HL-60/S4 treated with phorbol 12-myristate 13-acetate at 8.2 ng/mL for 4 days and 3 days (cell line): ENCODE results near the gene ACSM3.
"Not testable (repeated sequence)": the region's sequence is repeated elsewhere in the genome, so short reads cannot be mapped to it uniquely, and the experiment has no call there.

Experiments
- in situ Hi-C: fragments of 300-500 bp; cut with MboI; formaldehyde crosslinking; loops from 2 replicates; pipeline ENCODE4 v1.15.0; 2022; ENCODE audit warnings: low sequenced_read_pairs

The ACSM3 gene, protein sequence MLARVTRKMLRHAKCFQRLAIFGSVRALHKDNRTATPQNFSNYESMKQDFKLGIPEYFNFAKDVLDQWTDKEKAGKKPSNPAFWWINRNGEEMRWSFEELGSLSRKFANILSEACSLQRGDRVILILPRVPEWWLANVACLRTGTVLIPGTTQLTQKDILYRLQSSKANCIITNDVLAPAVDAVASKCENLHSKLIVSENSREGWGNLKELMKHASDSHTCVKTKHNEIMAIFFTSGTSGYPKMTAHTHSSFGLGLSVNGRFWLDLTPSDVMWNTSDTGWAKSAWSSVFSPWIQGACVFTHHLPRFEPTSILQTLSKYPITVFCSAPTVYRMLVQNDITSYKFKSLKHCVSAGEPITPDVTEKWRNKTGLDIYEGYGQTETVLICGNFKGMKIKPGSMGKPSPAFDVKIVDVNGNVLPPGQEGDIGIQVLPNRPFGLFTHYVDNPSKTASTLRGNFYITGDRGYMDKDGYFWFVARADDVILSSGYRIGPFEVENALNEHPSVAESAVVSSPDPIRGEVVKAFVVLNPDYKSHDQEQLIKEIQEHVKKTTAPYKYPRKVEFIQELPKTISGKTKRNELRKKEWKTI

DNA sequence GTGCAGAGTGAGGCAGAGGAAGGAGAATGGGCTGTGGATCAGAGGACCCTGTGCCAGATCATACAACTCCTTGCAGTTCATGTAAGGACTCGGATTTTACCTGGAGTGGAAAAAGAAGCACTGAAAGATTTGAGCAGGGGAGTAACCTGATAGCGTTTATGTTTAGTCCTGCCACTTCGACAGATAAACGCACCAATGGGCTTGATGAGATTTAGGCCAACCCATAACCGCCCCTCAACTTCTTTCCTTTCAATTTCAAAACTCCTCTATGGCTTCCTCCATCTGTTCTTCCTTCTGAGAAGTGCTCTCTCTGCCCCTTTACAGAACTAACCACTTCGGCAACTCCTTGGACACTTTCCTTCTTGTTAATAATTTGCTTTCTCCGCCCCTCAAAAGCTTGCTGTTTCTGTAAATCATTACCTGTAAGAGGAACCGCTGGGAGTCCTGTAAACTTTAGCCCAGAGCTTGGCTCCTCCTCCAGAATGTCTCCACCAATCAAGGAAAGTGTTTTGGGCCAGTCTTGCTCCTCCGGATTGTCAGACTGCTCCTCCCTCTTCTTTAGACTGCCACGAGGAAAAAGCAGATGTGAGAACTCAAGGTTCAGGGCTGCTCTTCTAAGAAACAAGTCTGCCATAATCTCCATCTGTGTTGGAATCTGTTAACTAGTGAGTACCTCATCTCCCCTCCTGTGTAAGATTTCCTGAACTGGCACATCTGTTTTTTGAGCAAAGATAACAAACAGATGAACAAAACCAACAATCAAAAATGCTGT is at the start of gene ACSM3:
Gene ACSM3 (plus strand): TSS at position 554 of the 772 bp plus-strand sequence. CDS start 6,021 bp downstream, outside the sequence.
- in situ Hi-C loops: no loop called here

DNA sequence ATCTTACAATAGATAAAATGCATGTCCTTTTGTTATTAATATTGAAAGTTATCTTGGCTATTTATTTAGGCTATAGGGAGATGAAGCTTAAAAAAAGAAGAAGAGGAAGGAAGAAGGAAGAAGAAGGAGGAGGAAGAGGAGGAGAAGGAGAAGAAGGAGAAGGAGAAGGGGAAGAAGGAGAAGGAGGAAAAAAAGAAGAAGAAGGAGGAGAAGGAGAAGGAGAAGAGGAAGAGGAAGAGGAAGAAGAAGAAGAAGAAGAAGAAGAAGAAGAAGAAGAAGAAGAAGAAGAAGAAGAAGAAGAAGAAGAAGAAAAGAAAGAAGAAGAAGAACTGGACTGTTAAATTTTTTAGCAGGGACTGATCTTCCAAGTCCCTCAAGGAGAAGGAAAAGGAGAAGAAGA is 46.1 kb upstream of the ACSM3 start:
- in situ Hi-C loops: not testable (repeated sequence)

DNA sequence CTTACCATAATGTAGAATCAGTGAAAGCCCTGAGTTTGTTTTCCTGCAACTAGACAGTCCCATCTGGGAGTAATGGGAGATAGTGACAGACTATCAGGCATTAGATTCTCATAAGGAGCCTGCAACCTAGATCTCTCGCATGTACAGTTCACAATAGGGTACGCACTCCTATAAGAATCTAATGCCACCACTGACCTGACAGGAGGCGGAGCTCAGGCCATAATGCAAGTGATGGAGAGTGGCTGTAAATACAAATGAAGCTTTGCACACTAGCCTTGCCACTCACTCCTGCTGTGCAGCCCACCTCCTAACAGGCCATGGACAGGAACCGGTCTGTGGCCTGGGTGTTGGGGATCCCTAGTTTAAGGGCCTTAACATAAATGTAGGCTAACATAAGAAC is 43.6 kb upstream of the ACSM3 start:
- in situ Hi-C loops: no loop called here

DNA sequence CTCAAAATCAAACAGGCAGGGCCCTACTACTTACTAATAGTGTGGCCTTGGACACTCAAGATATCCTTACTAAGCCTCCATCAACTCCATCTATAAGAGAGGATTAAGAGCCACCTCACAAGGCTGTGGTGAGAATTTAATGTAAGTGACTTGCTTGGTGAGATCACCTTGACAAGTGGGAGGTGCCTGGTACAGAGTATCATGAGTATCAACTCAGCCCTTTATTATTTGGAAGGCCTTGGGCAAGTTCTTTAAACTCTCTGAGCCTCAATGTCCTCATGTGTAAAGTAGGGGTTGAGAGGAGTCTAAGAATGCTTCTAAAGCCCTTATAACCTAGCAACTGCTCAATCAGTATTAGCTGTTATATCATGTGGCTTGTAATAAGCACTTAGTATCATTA is 37.2 kb upstream of the ACSM3 start:
- in situ Hi-C loops: no loop called here

DNA sequence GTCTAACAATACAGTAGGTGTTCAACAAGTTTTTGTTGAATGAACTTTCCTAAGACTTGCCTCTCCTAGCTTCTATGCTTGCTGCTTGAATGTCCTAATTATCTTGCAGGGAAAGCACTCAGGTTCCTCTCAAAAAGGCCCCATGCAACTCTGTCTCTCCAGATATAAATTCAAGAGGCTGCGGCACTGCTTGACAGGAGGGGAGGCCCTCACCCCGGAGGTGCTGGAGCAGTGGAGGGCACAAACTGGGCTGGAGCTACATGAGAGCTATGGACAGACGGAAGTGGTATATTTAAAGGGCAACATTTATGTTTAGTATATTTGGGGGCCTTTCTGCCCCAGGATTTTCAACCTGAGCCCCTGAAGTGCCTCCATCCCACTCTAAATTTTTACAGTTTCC is 36.6 kb upstream of the ACSM3 start:
- in situ Hi-C loops: no loop called here

DNA sequence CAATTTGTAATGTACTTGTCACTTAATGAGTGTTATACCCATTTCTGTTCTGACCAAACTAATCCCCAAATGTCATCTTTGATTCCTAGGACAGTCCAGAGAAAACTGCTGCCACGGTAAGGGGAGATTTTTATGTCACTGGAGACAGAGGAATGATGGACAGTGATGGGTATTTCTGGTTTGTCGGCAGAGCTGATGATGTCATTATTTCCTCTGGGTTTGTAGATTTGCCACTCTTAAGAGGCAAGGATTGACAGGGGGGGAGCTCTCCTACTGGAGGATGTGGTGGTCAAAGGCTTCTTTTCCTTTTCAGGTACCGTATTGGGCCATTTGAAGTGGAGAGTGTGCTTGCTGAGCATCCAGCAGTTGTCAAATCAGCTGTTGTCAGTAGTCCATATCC is 34.7 kb upstream of the ACSM3 start:
- in situ Hi-C loops: no loop called here

DNA sequence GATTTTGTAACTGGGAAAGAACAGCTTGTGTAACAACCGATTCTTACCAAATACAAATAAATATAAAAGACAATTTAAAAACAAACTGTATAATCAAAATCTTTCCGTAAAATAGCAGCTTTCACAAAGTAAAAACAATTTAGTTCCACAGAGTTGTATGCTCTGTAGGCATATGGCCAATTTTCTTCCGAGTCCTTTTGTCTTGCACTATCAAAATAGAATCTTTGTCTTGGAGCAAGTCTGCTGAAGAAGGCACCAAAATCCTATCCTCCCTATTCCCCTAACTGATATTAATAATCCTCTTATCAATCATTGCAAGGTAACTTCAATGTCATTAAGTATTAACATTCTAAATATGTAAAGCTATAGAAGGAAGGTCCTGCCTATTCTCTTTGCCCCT is 29.8 kb upstream of the ACSM3 start:
- in situ Hi-C loops: no loop called here

DNA sequence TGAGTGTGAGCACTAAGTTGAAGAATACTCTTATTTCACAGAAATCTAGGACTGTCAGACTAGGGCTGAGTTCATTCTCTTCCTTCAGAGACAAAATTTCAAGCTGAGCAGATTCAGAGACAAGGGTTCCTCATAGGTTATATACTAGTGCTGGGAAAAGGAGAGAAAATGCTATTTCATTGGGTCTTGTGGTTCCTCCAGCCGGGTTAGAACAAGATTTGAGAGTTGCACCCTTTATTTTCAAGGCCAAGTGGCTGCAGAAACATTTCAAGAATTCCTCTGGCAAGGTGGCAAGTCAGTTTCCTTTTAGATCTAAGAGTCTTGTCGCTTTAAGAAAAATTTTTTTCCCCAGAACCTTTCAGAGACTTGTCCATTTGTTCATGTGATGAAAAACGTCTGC is 29.0 kb upstream of the ACSM3 start:
- in situ Hi-C loops: no loop called here

DNA sequence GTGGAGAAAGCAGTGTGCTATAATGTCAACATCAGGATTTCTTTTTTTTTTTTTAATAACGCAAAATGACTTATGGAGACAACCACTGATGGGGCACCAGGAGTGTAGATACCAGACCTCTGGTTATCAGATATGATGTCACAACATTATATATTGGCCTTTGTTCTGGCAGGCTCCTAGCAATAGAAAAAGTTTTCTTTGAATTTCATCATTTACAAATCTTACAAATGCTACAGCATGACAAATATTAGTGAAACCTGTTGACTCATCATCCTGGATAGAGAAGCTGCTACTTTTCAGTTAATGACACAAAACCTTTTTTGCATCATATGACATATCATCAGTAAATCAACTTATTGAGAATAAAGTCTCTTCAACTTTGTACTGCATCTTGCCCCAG is 28.3 kb upstream of the ACSM3 start:
- in situ Hi-C loops: no loop called here

DNA sequence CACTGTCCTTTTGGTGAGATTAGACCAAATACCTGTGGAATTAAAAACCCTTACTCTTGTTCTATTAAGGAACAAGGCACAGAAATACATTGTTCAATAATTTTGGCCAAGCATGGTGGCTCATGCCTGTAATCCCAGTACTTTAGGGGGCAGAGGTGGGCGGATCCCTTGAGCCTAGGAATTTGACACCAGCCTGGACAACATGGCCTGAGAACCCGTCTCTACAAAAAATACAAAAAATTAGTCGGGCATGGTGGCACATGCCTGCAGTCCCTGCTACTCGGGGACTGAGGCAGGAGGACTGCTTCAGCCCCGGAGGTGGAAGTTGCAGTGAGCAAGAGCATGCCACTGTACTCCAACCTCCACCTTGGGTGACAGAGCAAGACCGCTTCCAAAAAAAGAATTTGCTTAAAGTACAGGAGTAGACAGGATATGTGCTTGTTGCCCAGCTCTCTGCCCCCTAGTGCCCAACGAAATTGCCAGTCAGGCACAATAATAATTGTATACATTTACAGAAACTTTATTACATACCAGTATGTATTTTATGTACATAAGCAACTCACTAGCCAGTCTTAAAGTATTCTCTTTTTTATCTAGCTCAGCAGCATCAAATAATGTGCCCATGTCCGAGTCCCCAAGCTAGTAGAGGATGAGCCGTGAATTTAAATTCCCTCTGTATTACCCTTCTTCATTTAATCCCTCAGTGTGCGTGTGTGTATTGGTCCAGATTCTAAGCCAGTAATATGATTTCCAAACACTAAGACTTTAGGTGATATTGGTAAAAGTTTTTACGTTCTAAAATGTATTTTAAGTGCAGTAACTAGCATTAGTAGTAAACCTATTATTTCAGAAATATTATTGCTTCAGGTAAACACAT is 23.6 kb upstream of the ACSM3 start:
- in situ Hi-C loops: no loop called here

DNA sequence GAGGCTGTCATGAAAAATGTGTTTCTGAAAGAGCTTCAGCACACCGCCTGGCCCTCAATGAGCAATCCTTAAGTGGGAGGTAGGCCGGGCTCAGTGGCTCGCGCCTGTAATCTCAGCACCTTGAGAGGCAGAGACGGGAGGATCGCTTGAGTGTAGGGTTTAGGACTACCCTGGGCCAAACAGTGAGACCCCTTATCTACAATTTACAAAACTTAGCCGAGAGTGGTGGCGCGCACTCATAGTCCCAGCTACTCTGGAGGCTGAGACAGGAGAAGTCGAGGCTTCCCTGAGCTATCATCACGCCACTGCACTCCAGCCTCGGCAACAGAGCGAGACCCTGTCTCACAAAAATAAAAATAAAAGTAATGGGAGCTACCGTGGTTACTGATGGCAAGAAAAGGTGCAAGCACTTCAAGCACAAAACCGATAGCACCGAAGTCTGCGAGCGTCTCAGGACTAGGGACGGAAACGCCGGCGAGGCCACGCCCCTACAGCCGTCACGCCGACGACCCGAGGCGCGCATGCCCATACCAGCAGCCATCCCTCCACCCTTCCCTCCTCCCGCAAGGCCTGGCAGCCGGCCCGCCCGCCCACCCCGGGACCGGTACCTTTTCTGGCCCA is 22.8 kb upstream of the ACSM3 start:
- in situ Hi-C loops: no loop called here

DNA sequence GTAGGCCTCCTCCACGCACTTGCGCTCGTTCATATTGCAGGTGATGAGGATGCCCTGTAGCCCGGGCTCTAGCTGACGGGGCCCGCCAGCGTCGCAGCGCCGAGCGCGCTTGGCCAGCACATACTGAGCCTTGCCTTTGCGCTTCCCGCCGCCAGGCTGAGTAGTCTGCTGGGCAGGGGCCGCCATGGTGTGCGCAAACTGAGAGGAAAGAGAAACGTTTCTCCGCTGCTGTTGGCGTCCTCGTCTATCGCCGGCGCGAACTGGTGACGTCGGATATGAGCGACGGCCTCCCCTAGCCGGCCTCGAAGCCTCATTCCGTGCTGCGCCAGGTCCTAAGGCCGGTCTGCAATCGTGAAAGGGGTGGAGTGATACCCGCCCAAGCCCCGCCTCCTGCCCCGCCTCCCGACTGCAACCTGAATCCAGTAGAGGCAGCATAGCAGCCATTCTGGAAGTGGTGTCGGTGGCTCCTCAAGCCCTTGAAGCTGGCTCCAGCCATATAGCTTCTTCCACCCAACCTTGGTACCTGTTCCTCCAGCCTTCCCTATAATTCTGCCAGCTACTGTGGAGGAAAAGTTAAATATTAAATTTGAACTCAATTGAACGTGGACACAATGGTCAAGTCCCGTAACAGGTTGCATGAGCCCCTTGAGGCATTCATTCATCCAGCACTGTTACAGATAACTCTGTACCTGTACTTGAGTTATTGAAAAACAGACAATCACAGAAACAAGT is 22.1 kb upstream of the ACSM3 start, which contains the start of gene THUMPD1:
Gene THUMPD1 (minus strand): TSS at position 265 of the 732 bp plus-strand sequence. CDS start 79 bp downstream, at position 186.
- in situ Hi-C loops: no loop called here

DNA sequence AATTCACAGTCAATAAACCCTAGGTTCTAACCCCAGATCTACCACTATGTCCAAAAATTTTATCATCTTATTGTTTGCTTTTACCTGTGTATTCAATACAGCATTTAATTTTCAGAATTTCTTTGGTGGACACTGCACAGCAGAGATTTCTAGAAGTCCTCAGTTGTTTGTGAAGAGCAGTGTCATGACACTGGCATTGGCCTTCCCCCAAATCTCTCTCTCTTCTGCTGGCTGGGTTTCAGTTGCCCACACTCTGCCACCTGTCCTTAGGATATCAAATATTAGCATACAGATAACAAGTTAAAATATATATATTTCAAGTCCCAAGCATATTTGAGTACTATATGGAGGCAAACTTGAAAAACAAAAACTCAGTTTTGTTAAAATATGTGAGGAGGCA is 20.2 kb upstream of the ACSM3 start:
- in situ Hi-C loops: no loop called here

DNA sequence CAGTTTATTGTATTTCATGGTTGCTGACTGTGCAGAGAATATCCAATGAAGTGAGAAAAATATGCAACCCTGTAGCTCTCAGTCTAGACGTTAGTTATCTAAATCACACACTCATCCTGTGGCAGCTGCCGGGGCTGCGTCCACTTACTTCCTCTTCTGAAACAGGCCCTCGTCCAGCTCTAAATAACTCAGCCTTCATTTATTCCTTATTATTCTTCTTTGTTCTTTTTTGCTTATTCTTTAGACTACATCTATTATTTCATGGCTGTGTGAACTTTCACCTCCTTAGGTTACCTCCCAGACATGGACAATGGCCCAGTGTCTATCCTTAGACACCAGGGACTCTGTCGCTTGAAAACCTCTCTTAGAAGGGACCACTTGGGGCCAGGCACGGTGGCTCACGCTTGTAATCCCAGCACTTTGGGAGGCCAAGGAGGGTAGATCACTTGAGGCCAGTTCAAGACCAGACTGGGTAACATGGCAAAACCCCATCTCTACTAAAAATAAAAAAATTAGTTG is 18.8 kb upstream of the ACSM3 start:
- in situ Hi-C loops: no loop called here

DNA sequence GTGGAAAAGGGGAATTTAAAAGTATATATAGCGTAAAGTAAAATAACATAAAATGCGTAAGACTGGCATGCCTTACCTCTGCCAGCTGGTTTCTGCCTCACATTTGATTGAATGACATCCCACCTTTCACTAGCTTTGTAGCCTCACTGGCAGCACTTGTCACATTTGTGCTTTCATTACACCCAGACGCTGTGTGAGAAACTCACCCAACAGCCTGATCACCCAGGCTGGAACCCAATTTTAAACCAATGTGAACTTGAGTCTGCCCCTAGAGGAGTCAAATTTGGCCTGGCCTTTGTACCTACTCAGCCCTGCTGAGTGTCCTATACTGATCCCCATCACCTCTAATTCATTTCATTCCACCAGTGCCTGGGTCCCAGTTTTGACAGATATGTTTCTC is 17.4 kb upstream of the ACSM3 start:
- in situ Hi-C loops: no loop called here

DNA sequence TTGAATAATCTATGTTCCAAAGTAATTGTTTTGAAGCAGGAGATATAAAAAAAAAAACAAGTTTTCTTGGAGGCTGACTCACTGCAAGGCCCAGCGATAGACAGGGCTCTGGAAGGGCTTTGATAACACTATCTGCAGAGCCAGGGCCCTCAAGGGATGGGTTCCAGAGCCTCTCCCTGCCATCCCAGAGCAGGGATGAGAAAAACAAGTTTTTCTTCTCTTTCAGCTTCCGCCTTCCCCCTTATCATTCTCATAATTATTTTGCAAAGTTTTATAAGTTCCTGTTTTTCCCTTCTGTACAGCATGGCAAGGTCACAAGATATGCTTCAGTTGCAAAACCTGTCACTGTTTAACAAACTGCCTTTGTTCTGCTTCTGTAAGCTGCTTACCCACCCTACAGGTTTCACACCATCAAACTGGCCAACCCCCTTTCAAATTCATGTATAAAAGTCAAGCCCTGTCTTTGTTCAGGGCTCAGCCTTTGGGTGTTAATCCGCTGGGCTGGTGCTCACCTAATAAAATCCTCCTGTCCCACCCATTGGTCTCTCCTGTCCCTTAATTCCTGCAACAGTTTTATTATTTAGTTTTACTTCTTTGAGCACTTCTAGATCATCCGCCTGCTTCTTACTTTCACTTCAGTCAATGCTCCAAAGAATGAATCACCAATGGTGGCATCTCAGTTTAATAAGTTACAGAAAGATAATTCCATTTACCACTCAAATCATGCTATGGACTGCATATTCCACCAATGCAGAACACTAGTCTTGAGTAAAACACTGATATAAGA is 16.6 kb upstream of the ACSM3 start:
- in situ Hi-C loops: no loop called here

DNA sequence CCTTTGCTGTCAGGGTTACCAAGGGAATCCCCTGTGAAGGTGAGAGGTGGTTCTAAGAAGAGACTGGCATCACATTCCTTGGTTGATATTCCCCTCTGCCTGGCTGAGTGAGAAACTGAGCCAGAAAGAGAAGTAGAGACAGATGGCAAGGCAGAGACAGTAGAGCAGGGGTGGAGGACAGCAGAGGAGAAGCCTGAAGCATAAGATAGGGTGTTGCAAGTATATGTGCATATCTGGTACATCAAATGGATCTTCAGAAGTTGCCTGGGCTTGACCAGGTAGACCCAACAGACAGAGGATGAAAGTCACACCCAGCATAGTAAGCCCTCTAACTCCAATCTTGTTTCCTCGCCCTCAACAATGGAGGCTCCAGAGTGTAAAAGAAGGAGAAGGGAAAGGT is 14.3 kb upstream of the ACSM3 start:
- in situ Hi-C loops: no loop called here

DNA sequence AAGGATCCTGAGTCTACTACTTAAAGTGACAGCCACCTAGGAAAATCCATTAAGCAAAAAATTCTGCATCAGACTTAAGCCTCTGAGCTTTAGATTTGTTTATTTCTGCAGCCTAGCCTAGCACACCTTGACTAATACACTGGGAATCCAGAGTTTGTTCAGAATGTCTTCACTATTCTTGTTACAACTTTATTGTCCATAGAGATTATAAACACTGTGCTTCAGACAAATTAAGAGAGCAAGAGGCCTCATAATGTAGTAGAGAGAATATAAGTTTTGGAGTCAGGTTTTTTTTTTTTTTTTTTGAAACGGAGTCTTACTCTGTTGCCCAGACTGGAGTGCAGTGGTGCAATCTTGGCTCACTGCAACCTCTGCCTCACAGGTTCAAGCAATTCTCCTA is 13.3 kb upstream of the ACSM3 start:
- in situ Hi-C loops: no loop called here

DNA sequence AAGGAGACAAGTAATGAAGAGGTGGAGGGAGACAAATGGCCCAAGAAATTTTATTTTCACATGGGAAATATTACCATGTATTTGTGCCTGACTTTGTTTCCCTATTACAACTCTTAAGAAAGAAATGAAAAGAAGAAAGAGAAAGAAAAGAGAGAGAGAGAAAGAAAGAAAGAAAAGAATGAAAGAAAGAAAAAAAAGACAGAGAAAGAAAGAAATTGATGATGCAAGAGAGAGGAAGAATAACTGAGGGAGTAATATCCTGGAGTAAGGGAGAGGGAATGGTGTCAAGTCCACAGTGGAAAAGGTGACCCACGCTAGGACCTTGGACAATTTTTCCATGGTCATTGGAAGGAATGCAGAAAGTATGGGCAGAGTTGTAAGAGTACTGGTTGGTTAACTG is 10.1 kb upstream of the ACSM3 start:
- in situ Hi-C loops: no loop called here
